Measurements from ENCODE around the gene SLC7A1.

Gene SLC7A1

GRCh38 chr13:29573190-29573589, 22.3 kb downstream of the SLC7A1 start:
- peaks cover 25% of the 10 kb centered on the region for H3K36me3 Mint-ChIP-seq (ENCODE audit: low read depth)
- H3K27me3 Mint-ChIP-seq (ENCODE audit: low read depth, poor library complexity) = no peaks in the 10 kb centered on the region
- H3K9me3 Mint-ChIP-seq = no peaks in the 10 kb centered on the region
- no peak overlapping the region for H3K27ac Mint-ChIP-seq
- TF ChIP-seq CTCF (IDR thresholded peaks at IDR 0.05) = no peak
- H3K4me1 Mint-ChIP-seq = peaks cover 45% of the 10 kb centered on the region
- no peak overlapping the region for H3K4me3 Mint-ChIP-seq
- DNase-seq = no peak

GRCh38 chr13:29572575-29572974, 22.9 kb downstream of the SLC7A1 start:
- TF ChIP-seq CTCF (IDR thresholded peaks at IDR 0.05) = no peak
- no peak overlapping the region for H3K27ac Mint-ChIP-seq
- DNase-seq = no peak
- no peaks in the 10 kb centered on the region for H3K9me3 Mint-ChIP-seq
- peaks cover 25% of the 10 kb centered on the region for H3K36me3 Mint-ChIP-seq (ENCODE audit: low read depth)
- H3K4me3 Mint-ChIP-seq = no peak overlapping the region
- H3K4me1 Mint-ChIP-seq = peaks cover 42% of the 10 kb centered on the region
- H3K27me3 Mint-ChIP-seq (ENCODE audit: low read depth, poor library complexity) = no peaks in the 10 kb centered on the region

GRCh38 chr13:29571876-29572570, 23.5 kb downstream of the SLC7A1 start:
- no peak for TF ChIP-seq CTCF (IDR thresholded peaks at IDR 0.05)
- Mint-ChIP-seq H3K4me3 (no peak overlapping the region), H3K27ac (no peak overlapping the region), H3K4me1 (peaks cover 43% of the 10 kb centered on the region), H3K36me3 (ENCODE audit: low read depth) (peaks cover 26% of the 10 kb centered on the region), H3K27me3 (ENCODE audit: low read depth, poor library complexity) (no peaks in the 10 kb centered on the region), H3K9me3 (no peaks in the 10 kb centered on the region)
- no peak for DNase-seq

- Mint-ChIP-seq H3K36me3 (ENCODE audit: low read depth) (peaks cover 25% of the 10 kb centered on the region), H3K4me3 (no peak overlapping the region), H3K27me3 (ENCODE audit: low read depth, poor library complexity) (no peaks in the 10 kb centered on the region), H3K4me1 (peaks cover 47% of the 10 kb centered on the region), H3K9me3 (no peaks in the 10 kb centered on the region), H3K27ac (no peak overlapping the region)
- DNase-seq = no peak
- TF ChIP-seq CTCF (IDR thresholded peaks at IDR 0.05) = no peak
These were observed 25.3 kb downstream of the SLC7A1 start for GRCh38 chr13:29570051-29570654.

GRCh38 chr13:29569253-29570050, 26.0 kb downstream of the SLC7A1 start:
- no peak overlapping the region for H3K27ac Mint-ChIP-seq

More at GRCh38 chr13:29569253-29570050, 26.0 kb downstream of the SLC7A1 start:
- Mint-ChIP-seq H3K27me3 (ENCODE audit: low read depth, poor library complexity) (no peaks in the 10 kb centered on the region), H3K4me3 (no peak overlapping the region), H3K36me3 (ENCODE audit: low read depth) (peaks cover 21% of the 10 kb centered on the region), H3K9me3 (no peaks in the 10 kb centered on the region), H3K4me1 (peaks cover 47% of the 10 kb centered on the region)
- no peak for TF ChIP-seq CTCF (IDR thresholded peaks at IDR 0.05)
- DNase-seq = no peak
